ENCODE results near the gene CTSS. TPM values are rescaled to one million over a fixed set of nuclear protein-coding genes. Genes with fewer than 3 reads are reported as not detected.
A peak's percentile ranks its signal among the peaks of the same experiment; 100 is the strongest.
"Not testable (repeated sequence)": the region's sequence is repeated elsewhere in the genome, so short reads cannot be mapped to it uniquely, and the experiment has no call there.

CTSS gene
- total RNA-seq, 1 donor: 2.3 TPM

DNA sequence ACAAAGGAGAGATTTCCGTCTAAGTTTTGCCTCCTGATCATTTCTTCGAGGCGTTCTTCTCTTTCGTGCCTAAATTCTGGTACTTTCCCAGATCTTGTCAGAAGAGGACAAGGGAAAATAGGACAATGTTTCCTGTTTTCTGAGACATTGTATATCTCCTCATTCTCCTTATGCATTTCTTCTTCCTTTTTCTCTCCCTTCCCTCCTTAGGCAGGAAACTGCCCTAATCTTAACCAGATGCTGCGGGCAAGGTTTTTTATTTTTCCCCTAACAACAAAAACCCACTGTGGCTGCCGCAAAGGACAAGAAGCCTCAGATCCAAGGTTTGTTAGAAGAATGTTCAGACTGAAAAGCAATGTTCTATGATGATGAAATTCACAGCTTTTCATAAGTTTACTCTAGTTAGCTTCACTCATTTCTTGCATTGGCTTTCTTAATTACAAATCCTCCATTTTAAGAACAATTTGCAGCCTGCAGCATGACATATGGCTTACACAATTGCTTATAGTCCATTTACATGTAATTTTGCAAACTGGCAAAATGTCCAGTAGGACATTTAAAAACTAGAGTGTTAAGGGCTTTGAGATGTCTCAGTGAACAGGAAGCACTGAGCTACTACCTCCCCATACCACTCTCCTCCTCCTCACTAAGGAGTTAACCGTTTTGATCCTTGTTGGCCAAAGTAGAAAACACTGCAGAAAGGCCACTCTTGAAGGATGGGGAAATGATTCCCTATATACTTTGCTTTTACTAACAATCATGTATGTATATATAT lies 41.9 kb upstream of the CTSS start:
- peak; percentile 47 for DNase-seq (ENCODE audit: low read depth)
- TF ChIP-seq, protein P1, sequence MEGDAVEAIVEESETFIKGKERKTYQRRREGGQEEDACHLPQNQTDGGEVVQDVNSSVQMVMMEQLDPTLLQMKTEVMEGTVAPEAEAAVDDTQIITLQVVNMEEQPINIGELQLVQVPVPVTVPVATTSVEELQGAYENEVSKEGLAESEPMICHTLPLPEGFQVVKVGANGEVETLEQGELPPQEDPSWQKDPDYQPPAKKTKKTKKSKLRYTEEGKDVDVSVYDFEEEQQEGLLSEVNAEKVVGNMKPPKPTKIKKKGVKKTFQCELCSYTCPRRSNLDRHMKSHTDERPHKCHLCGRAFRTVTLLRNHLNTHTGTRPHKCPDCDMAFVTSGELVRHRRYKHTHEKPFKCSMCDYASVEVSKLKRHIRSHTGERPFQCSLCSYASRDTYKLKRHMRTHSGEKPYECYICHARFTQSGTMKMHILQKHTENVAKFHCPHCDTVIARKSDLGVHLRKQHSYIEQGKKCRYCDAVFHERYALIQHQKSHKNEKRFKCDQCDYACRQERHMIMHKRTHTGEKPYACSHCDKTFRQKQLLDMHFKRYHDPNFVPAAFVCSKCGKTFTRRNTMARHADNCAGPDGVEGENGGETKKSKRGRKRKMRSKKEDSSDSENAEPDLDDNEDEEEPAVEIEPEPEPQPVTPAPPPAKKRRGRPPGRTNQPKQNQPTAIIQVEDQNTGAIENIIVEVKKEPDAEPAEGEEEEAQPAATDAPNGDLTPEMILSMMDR (IDR thresholded peaks at IDR 0.05; ENCODE audit: insufficient read depth, low read length): no peak
- peak overlapping the region; percentile 66 for H3K4me3 ChIP-seq (ENCODE audit: low read depth, low read length)

DNA sequence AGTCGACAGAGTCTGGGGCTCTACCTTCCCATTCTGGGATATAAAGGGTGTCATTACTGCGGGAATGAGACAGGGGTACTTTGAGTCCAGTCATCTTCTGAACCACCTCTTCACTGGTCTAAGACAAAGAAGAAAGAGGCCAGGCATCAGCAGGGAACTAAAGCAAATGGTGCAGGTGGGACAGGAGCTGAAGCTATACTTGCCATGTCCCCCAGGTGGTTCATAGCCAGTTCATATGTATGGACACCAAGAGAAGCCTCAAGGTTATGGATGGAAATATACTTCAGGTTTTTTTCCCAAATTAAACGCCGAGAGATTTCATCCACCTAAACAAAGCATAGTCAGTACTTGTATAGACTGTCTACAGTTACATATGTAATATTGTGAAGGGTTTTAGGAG lies 40.3 kb upstream of the CTSS start:
- H3K4me3 ChIP-seq (ENCODE audit: low read depth, low read length): no peak overlapping the region
- TF ChIP-seq, protein P1 (IDR thresholded peaks at IDR 0.05; ENCODE audit: insufficient read depth, low read length): no peak

DNA sequence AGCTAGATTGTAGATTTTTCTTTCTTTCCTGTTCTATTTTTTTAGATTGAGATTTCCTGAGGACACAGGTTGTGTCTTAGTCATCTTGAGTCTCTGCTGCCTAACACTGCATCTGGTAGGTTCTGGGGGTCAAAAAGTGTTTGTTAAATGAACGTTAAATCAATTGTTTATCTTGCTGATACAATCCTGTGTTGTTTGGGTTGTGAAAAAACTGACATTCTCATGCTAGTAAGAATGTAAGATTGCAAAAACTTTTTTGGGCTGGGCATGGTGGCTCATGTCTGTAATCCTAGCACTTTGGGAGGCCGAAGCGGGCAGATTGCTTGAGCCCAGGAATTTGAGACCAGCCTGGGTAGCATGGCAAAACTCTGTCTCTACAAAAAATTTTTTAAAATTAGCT lies 39.1 kb upstream of the CTSS start:
- DNase-seq (ENCODE audit: low read depth): no peak
- TF ChIP-seq, protein P1 (IDR thresholded peaks at IDR 0.05; ENCODE audit: insufficient read depth, low read length): no peak
- H3K4me3 ChIP-seq (ENCODE audit: low read depth, low read length): no peak overlapping the region

More for the DNA sequence above, 40.3 kb upstream of the CTSS start:
- DNase-seq (ENCODE audit: low read depth): no peak

DNA sequence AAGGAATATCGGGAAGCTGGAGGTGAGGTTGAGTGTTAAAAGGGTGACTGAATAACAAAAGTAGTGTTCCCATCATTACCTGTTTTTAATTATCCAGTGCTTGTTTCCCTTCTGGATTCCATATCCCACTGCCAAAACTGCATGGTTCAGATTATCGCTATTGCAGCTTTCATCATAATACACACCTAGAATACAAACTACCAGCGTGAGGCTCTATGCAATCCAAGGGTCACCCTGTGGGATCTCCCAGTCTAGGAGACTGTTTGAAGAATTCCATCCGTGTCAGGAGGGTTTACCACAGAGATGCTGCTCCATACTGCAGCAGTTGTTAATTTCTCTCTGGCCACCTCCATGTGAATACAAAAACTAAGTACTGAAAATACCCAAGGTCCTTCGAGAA lies 33.5 kb upstream of the CTSS start:
- H3K4me3 ChIP-seq (ENCODE audit: low read depth, low read length): no peak overlapping the region
- no peak for DNase-seq (ENCODE audit: low read depth)
- TF ChIP-seq, protein P1 (IDR thresholded peaks at IDR 0.05; ENCODE audit: insufficient read depth, low read length): no peak

DNA sequence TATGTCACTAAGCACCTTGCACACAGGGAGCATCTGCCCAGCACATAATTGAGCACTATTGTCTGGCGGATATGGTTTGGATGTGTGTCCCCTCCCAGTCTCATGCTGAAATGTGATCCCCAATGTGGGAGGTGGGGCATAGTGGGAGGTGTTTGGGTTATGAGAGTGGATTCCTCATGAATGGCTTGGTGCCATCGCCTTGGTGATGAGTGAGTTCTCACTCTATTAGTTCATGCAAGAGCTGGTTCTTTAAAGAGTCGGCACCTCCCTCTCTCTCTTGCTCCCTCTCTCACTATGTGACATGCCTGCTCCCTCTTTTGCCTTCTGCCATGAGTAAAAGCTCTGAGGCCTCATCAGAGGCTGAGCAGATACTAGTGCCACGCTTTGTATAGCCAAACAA lies 32.9 kb upstream of the CTSS start:
- no peak for DNase-seq (ENCODE audit: low read depth)
- TF ChIP-seq, protein P1 (IDR thresholded peaks at IDR 0.05; ENCODE audit: insufficient read depth, low read length): no peak
- H3K4me3 ChIP-seq (ENCODE audit: low read depth, low read length): no peak overlapping the region

DNA sequence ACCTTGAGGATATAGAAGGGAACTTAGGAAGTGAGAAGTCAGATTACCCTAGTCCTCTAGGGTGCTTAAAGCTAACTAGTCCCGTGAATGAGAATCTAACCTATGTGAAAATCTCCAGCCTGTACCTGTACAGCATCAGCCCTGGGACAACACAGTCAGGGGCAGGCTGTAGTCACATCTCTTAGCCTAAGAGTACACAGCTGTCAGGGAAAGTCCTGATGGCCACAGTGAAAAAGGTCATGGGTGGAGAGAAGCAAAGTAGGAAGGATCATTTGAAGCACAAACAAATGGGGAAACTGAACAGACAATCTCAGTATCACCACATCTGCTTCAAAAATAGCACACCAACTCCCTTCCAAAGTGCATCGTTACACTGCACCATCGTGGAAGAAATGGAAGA lies 30.8 kb upstream of the CTSS start:
- H3K4me3 ChIP-seq (ENCODE audit: low read depth, low read length): no peak overlapping the region
- TF ChIP-seq, protein P1 (IDR thresholded peaks at IDR 0.05; ENCODE audit: insufficient read depth, low read length): no peak
- DNase-seq (ENCODE audit: low read depth): no peak

DNA sequence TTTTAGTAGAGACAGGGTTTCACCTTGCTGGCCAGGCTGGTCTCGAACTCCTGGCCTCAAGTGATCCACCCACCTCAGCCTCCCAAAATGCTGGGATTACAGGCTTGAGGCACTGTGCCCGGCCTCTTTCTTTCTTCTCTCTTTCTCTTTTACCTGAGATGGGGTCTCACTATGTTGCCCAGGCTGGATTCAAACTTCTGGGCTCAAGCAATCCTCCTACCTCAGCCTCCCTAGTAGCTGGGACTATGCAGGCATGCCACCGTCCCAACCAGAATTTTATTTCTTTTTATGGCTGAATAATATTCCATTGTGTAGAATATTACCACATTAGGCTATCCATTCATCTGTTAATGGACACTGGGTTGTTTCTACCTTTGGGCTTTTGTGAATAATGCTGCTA lies 28.2 kb upstream of the CTSS start:
- not testable (repeated sequence) for H3K4me3 ChIP-seq (ENCODE audit: low read depth, low read length); DNase-seq (ENCODE audit: low read depth)
